IMR-90 (cell line): Measurements from ENCODE around the gene DHDH.

ENCODE experiments used
- CEBPB ChIP-seq: IDR thresholded peaks from 2 replicates; pipeline ENCODE4 v1.6.1; 2012; ENCODE audit warnings: low read depth, low read length, improper control_type of control experiment
- CTCF ChIP-seq: conservative IDR thresholded peaks from 2 replicates; pipeline ENCODE4 v1.5.1; 2012; ENCODE audit warnings: mild to moderate bottlenecking, low read depth, low read length, improper control_type of control experiment
- MAFK ChIP-seq: IDR thresholded peaks from 2 replicates; pipeline ENCODE4 v1.6.1; 2012; ENCODE audit warnings: low read depth, low read length, improper control_type of control experiment
- POLR2A ChIP-seq: IDR thresholded peaks from 2 replicates; pipeline ENCODE4 v1.6.1; 2012; ENCODE audit warnings: mild to moderate bottlenecking, low read depth, low read length
- RFX5 ChIP-seq: IDR thresholded peaks from 2 replicates; pipeline ENCODE4 v1.8.0; 2012; ENCODE audit warnings: low read depth, mild to moderate bottlenecking, low read length, moderate library complexity

- peak; percentile 64; the same call in 1 of the 2 replicates for TF ChIP-seq POLR2A
- no peak for TF ChIP-seq MAFK
- TF ChIP-seq CTCF = no peak
- TF ChIP-seq RFX5 = no peak
- no peak for TF ChIP-seq CEBPB
Observed at GRCh38 chr19:48991873-48992580, 58.5 kb downstream of the DHDH start.
